22Rv1 (cell line): Measurements from ENCODE around the gene TMEM151A.

Experiments
- ZFX ChIP-seq: fragments of 450-650 bp; IDR thresholded peaks from 2 replicates; pipeline ENCODE4 v1.6.1; 2017; ENCODE audit warnings: antibody characterized with exemption, borderline replicate concordance
- TF ChIP-seq, protein P1 (sequence below): fragments of 450-650 bp; IDR thresholded peaks from 2 replicates; pipeline ENCODE4 v1.5.1; 2017; ENCODE audit warnings: mild to moderate bottlenecking

DNA sequence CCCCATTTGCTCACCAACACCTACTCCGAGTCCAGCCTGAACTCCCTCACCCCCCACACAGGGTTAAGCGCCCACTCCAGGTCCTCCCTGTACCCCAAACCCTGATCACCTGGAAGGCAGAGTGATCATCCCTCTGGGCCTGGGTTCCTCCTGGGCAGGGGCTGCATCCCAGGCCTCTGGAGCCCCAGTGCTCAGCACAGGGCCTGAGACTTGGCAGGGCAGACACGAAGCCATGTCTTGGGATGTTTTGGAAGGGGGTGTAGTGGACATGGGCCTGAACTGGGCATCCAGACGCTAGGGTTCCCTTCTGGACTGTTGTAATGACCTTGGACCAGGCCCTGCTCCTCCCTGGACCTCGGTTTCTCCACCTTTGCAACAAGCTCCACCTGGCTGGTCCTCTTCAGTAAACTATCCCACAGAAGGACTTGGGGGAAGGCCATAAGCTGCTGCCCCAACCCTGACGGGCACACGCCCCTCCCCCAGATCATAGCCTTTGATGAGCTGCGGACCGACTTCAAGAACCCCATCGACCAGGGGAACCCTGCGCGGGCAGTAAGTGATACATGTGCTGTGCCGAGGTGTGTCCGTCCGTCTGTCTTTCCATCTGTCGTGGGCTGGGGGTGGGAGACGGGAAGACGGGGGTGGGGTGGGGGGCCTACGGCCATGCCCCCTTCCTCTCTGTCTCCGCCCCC is 9.8 kb upstream of the TMEM151A start:
- TF ChIP-seq, protein P1, sequence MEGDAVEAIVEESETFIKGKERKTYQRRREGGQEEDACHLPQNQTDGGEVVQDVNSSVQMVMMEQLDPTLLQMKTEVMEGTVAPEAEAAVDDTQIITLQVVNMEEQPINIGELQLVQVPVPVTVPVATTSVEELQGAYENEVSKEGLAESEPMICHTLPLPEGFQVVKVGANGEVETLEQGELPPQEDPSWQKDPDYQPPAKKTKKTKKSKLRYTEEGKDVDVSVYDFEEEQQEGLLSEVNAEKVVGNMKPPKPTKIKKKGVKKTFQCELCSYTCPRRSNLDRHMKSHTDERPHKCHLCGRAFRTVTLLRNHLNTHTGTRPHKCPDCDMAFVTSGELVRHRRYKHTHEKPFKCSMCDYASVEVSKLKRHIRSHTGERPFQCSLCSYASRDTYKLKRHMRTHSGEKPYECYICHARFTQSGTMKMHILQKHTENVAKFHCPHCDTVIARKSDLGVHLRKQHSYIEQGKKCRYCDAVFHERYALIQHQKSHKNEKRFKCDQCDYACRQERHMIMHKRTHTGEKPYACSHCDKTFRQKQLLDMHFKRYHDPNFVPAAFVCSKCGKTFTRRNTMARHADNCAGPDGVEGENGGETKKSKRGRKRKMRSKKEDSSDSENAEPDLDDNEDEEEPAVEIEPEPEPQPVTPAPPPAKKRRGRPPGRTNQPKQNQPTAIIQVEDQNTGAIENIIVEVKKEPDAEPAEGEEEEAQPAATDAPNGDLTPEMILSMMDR = no peak
- no peak for TF ChIP-seq ZFX
